ENCODE data around the gene PGR.
"Not testable (repeated sequence)": the region's sequence is repeated elsewhere in the genome, so short reads cannot be mapped to it uniquely, and the experiment has no call there.

Gene PGR

GRCh38 chr11:101063706-101064105 lies 65.9 kb downstream of the PGR start:
- no peak for DNase-seq

DNA sequence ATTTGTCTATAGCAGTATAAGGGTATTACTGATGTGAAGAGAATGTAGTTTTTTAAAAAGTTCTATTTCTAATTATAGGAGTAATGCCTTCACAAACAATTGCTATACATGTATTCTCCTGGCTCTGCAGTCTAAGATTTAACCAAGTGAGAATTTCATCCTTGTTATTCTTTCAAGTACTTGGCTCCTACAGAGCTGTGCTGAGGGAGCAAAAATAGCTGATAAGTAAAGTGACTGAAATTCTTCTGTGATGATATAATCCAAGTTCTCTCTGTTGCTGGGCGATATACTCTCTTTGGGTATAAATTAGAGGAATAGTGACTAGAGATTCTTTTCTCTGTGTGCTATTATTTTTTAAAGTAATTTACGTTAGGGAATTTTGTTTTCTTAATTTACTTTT lies 68.0 kb downstream of the PGR start:
- no peak for DNase-seq

GRCh38 chr11:101059331-101059730 lies 70.3 kb downstream of the PGR start:
- DNase-seq = no peak

DNA sequence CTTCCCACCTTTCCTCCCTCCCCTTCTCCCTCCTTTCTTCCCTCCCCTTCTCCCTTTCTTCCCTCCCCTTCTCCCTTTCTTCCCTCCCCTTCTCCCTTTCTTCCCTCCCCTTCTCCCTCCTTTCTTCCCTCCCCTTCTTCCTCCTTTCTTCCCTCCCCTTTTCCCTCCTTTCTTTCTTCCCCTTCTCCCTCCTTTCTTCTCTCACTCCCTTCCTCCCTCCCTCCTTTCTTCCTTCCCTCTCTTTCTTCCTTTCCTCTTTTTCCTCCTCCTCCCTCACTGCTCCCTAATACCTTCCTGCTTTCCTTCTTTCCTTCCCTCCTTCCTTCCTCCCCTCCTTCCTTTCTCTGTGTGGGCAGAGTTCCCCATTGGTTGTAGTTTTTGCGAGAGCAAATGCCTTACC lies 76.1 kb downstream of the PGR start:
- no peak for DNase-seq

DNA sequence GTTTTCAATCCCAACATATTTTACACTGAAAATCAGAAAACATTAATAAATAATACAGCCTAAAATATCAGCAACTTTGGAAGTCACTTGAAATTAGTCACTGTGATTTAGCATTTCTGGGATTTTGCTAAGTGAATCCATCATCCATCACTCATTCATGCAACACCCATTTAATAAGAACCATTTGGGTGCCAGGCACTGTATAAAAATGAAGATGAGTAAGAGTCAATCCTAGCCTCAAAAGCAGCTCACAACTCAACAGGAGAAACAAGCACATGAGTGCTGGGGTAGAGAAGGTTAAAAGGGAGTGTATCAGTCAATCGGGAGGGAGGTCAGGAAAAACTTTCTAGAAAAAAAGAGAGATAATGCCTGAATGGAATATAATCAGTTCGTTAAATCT lies 77.9 kb downstream of the PGR start:
- no peak for DNase-seq

DNA sequence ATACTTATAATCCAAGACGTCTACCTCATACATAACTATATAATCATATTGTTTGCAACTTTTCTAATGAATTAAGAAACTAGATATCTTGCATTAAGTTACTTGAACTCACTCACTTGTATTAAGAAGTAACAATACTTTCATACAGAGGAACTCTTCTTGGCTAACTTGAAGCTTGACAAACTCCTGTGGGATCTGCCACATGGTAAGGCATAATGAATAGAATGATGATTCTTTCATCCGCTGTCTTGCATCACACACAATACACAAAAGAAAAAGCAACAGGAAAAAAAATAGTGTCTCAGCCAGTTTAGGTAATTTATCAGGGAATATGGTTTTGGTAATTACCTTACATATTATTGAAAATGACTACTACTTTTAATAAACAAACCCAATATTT lies 79.8 kb downstream of the PGR start:
- DNase-seq = no peak

DNA sequence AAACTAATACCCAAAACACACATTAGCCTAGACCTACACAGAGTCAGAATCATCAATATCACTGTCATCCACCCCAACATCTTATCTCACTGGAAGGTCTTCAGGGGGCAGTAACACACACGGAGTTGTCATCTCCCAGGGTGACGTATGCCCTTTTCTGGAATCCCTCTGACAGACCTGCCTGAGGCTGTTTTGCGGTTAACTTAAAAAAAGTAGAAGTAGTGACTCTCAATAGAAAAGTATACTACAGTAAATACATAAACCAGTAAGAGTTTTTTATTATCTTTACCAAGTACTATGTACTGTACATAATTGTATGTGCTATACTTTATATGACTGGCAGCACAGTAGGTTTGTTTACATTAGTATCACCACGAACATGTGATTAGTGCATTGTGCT lies 80.5 kb downstream of the PGR start:
- DNase-seq = no peak

- DNase-seq = no peak
Measured at GRCh38 chr11:101048479-101048878, 81.1 kb downstream of the PGR start.

DNA sequence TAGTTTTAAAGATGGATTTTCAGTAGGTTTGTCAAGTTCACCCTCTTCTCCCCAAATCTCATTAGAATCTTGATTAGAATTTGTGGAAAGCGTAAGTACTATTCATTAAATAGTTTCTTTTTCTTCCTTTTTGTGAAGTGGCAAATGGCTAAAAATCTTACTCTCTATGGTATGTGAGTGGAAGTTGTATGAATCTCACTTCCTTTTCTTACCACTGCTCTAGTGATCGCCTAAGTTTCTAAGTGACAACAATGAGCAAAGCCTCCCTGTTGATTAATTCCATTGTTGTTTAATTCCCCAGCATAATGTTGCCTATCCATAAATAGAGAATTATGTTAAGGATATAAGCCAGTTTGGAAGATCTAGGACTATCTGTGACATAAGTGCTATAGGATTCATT lies 82.7 kb downstream of the PGR start:
- DNase-seq = no peak

GRCh38 chr11:101045415-101045814 lies 84.2 kb downstream of the PGR start:
- no peak for DNase-seq

- DNase-seq = no peak
Measured at GRCh38 chr11:101043940-101044339, 85.7 kb downstream of the PGR start.

GRCh38 chr11:101035872-101036271 lies 93.7 kb downstream of the PGR start:
- no peak for DNase-seq

DNA sequence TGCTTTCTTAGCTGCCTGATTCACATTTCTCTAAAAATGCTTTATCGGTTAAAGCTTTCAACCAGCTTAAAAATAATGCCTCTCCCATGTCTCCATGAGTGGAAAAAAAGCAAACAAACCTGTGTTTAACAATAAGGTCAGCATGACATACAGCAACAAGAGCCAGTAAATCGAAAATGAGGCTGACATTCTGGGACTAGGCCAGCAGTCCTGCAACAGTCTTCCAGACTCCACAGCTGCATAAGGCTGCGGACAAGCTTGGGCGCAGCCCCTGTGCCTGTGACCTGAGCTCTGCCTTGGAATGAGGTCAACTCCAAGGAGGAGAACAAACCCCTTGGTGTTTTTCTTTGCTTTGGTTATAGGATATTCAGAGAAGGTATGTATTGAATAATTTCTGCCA lies 95.5 kb downstream of the PGR start:
- DNase-seq = no peak

DNA sequence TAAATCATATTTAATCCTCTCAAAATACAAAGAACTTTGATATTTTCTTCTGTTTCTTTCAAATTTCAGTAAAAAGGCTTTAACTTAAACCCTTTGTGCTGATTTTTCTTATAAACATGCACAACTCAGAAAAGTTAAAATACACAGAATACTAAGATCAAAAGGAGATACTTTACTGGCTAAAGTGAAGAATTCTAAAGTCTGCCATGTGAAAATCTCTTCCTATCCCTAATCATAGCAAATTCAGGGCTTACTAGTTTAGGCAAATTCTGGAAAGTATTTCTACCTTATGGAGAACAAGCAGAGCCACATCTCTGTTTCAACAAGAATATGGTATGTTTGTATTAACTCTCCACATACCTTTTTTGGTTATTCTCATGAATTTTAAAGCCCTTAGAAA lies 96.6 kb downstream of the PGR start:
- no peak for DNase-seq

- no peak for DNase-seq
Measured at GRCh38 chr11:101031713-101032112, 97.9 kb downstream of the PGR start.

GRCh38 chr11:101030692-101031091 lies 98.9 kb downstream of the PGR start:
- no peak for DNase-seq

DNA sequence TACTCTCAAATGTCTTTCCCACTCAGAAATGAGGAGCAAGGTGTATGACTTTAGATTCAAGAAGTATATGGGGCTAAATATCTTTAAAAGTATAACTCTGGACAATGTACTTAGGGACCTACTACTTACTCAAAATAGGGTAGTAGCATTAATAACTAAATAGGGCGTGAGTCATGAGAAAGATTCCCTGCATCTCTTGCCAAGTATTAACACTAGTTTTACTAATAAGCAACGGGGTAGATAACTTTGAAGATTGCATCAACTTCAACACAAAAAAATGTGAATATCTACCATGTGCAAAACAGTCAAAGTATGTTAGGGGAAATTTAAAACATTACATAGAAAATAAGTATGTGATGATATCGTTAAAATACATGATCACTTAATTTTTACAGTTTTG lies 99.6 kb downstream of the PGR start:
- no peak for DNase-seq

DNA sequence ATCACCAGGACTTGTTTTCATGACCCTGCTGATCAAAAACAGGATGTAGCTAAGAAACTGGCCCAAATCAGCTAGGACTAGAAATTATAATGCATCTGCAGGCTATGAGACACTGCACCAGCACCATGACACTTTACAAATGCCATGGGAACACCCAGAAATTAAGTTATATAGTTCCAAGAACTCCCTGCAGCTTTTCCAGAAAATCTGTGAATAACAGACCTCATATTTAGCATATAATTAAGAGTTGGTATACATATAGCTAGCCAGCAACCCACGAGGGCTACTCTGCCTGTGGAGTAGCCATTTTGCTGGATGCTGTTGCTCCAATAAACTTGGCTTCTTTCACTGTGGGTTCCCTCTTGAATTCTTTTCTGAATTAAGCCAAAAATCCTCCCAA lies 101.0 kb downstream of the PGR start:
- no peak for DNase-seq

- DNase-seq = no peak
Measured at GRCh38 chr11:101022256-101022655, 107.4 kb downstream of the PGR start.

- no peak for DNase-seq
Measured at GRCh38 chr11:101019870-101020269, 109.7 kb downstream of the PGR start.

- DNase-seq = no peak
Measured at GRCh38 chr11:101014600-101015285, 114.9 kb downstream of the PGR start.

GRCh38 chr11:101013702-101014101 lies 115.9 kb downstream of the PGR start:
- not testable (repeated sequence) for DNase-seq

DNA sequence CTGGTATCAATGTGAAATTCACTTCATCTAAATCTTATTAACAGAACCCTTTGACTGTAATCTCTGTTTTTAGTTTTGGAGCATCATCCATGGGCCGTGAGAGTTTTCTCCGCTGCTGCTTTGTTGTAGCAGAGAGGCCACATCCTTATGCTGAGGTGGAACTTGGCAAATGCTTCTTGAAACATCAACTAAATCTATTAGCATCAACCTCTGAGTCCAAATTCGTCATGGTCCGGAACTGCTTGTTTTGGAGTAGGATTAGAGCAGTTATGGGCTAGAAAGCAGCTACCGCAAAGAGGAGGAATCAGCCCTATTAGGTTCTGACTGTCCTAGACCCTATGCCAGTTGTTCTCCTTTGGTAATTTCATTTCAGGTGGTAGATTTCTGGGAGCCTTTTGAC lies 117.7 kb downstream of the PGR start:
- DNase-seq = no peak

DNA sequence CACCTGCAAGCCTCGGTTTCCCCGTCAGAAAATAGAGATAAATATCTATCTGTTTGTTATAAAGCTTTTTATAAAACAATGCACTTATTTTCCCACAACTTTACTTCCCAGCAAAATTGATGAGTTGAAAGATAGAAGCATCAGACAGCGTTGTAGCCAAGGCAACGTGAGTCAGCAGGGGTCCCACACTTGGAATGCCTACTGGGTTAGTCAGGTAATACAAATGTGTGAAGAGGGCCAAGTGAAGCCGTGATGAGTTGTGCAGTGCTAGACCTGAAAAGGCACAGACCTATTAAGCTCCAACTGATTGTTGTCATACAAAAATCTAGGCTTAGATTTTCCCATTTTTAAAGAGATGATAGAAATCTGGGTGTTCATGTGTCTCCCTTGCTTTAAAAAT lies 118.7 kb downstream of the PGR start:
- DNase-seq = no peak

GRCh38 chr11:101009690-101010055 lies 119.9 kb downstream of the PGR start:
- DNase-seq = no peak

Data from hematopoietic multipotent progenitor cell treated with erythropoietin and hydrocortisone succinate and interleukin-3 and kit ligand, for 4 days (in vitro differentiated cells).